Liver (tissue), 3 donors: ENCODE results near the gene PCED1B.

Source experiments
- CTCF ChIP-seq: fragments of 150-350 bp; IDR thresholded peaks from 2 replicates; pipeline ENCODE4 v1.5.1; 2017; ENCODE audit warnings: improper control_type of control experiment, low read depth, low read length; ENCODE audit not compliant: missing input control
- FOXA1 ChIP-seq: IDR thresholded peaks from 2 replicates; pipeline ENCODE4 v1.6.1; 2016; ENCODE audit warnings: antibody characterized with exemption
- MAX ChIP-seq: IDR thresholded peaks from 2 replicates; pipeline ENCODE4 v1.6.1; 2016; ENCODE audit warnings: antibody characterized with exemption
- RAD21 ChIP-seq, 2 donors: IDR thresholded peaks; 2 replicates each; pipeline ENCODE4 v1.6.1; 2016; ENCODE audit warnings: antibody characterized with exemption in 2 of 2, mild to moderate bottlenecking in 2 of 2
- REST ChIP-seq: IDR thresholded peaks from 2 replicates; pipeline ENCODE4 v1.6.1; 2016; ENCODE audit warnings: antibody characterized with exemption, mild to moderate bottlenecking
- TAF1 ChIP-seq: conservative IDR thresholded peaks from 2 replicates; pipeline ENCODE4 v1.6.1; 2016; ENCODE audit warnings: antibody characterized with exemption, mild to moderate bottlenecking
- ZBTB33 ChIP-seq: IDR thresholded peaks from 2 replicates; pipeline ENCODE4 v1.6.1; 2016; ENCODE audit warnings: antibody characterized with exemption
- donor health status: healthy.
- donor health status: healthy.

GRCh38 chr12:47085815-47086252 is 6.4 kb downstream of the PCED1B start:
- TF ChIP-seq CTCF (no peak), RAD21 (IDR thresholded peaks at IDR 0.05) (no peak), TAF1 (no peak), REST (no peak), ZBTB33 (no peak), MAX (no peak), FOXA1 (no peak)
